ENCODE results near the gene KLK5. TPM values are rescaled to one million over a fixed set of nuclear protein-coding genes. Genes with fewer than 3 reads are reported as not detected.

Gene KLK5
- polyA plus RNA-seq, 1 donor from 2014 or later, result not detected

- Histone ChIP-seq H3F3A (ENCODE audit: insufficient read depth, low read length, poor library complexity, severe bottlenecking) (no peaks in the 10 kb centered on the region), H3K36me3 (ENCODE audit: insufficient read depth, low read length) (no peaks in the 10 kb centered on the region), H3K9me2 (ENCODE audit: insufficient read depth, low read length) (no peaks in the 10 kb centered on the region), H3K27me3 (ENCODE audit: insufficient read depth, low read depth, low read length) (no peaks in the 10 kb centered on the region), H3K79me2 (replicated peaks; ENCODE audit: insufficient read depth, low read length) (no peaks in the 10 kb centered on the region), H2AFZ (ENCODE audit: low read depth, low read length) (no peak within 1 kb of the TSS), H3K27ac (ENCODE audit: low read length) (no peak within 1 kb of the TSS), H3K9ac (ENCODE audit: low read length) (no peak within 1 kb of the TSS), H3K9me3 (ENCODE audit: low read length) (no peaks in the 10 kb centered on the region), H4K20me1 (ENCODE audit: insufficient read depth) (no peaks in the 10 kb centered on the region), H3K4me2 (ENCODE audit: low read length) (no peak within 1 kb of the TSS), H3K4me3 (ENCODE audit: low read length) (no peak within 1 kb of the TSS)
- TF ChIP-seq EP300 (conservative IDR thresholded peaks at IDR 0.05; ENCODE audit: poor library complexity, severe bottlenecking) (no peak), RAD21 (conservative IDR thresholded peaks at IDR 0.05) (no peak), EZH2 (IDR thresholded peaks at IDR 0.05; ENCODE audit: borderline replicate concordance, insufficient read depth, low read length, poor library complexity, severe bottlenecking) (no peak), MXI1 (conservative IDR thresholded peaks at IDR 0.05; ENCODE audit: poor library complexity, severe bottlenecking) (no peak), POLR2AphosphoS5 (IDR thresholded peaks at IDR 0.05) (no peak), CTCF (IDR thresholded peaks at IDR 0.05; ENCODE audit: poor library complexity, severe bottlenecking) (no peak), TAF1 (IDR thresholded peaks at IDR 0.05; ENCODE audit: low read depth) (no peak), REST (IDR thresholded peaks at IDR 0.05; ENCODE audit: borderline replicate concordance) (no peak), SMC3 (conservative IDR thresholded peaks at IDR 0.05; ENCODE audit: poor library complexity) (no peak)
These were observed 48.7 kb upstream of the KLK5 start, which contains the start of gene KLK8 for GRCh38 chr19:51001515-51001914. Gene KLK8 (minus strand): TSS chr19:51001604. CDS start chr19:51001167, 437 bp downstream.

GRCh38 chr19:51000981-51001380 is 48.1 kb upstream of the KLK5 start:
- Histone ChIP-seq H3K9me2 (ENCODE audit: insufficient read depth, low read length) (no peaks in the 10 kb centered on the region), H3K79me2 (replicated peaks; ENCODE audit: insufficient read depth, low read length) (no peaks in the 10 kb centered on the region), H3K4me3 (ENCODE audit: low read length) (no peak overlapping the region), H2AFZ (ENCODE audit: low read depth, low read length) (no peak overlapping the region), H3K27me3 (ENCODE audit: insufficient read depth, low read depth, low read length) (no peaks in the 10 kb centered on the region), H3F3A (ENCODE audit: insufficient read depth, low read length, poor library complexity, severe bottlenecking) (no peaks in the 10 kb centered on the region), H3K27ac (ENCODE audit: low read length) (no peak overlapping the region), H3K9ac (ENCODE audit: low read length) (no peak overlapping the region), H4K20me1 (ENCODE audit: insufficient read depth) (no peaks in the 10 kb centered on the region), H3K9me3 (ENCODE audit: low read length) (no peaks in the 10 kb centered on the region), H3K36me3 (ENCODE audit: insufficient read depth, low read length) (no peaks in the 10 kb centered on the region), H3K4me2 (ENCODE audit: low read length) (no peak overlapping the region)
- no peak for TF ChIP-seq TAF1 (IDR thresholded peaks at IDR 0.05; ENCODE audit: low read depth)
- TF ChIP-seq POLR2AphosphoS5 (IDR thresholded peaks at IDR 0.05), result no peak
- TF ChIP-seq EZH2 (IDR thresholded peaks at IDR 0.05; ENCODE audit: borderline replicate concordance, insufficient read depth, low read length, poor library complexity, severe bottlenecking), result no peak
- TF ChIP-seq SMC3 (conservative IDR thresholded peaks at IDR 0.05; ENCODE audit: poor library complexity), result no peak
- TF ChIP-seq REST (IDR thresholded peaks at IDR 0.05; ENCODE audit: borderline replicate concordance), result no peak
- TF ChIP-seq CTCF (IDR thresholded peaks at IDR 0.05; ENCODE audit: poor library complexity, severe bottlenecking), result no peak
- TF ChIP-seq MXI1 (conservative IDR thresholded peaks at IDR 0.05; ENCODE audit: poor library complexity, severe bottlenecking), result no peak
- no peak for TF ChIP-seq RAD21 (conservative IDR thresholded peaks at IDR 0.05)
- TF ChIP-seq EP300 (conservative IDR thresholded peaks at IDR 0.05; ENCODE audit: poor library complexity, severe bottlenecking), result no peak

All from neural cell (in vitro differentiated cells).